Measurements from ENCODE around the gene CCT4.

The CCT4 gene

DNA sequence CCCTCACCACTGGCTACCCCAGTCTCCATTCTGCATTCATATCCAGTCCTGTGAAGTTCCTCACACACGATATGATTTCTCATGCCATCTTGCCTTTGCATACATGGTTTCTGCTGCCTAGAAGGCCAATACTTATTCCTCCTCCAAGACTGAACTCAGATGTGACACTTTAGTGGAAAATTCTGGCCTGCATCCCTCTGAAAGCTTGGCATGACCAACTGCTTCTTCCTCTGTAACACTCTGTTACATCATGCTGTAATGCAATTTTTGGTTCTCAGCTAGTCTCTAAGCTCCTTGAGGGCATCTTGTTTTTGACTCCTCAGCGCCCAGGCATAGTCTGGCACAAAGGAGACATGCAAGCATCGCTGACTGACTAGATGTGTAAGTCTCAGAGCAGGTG is 47.2 kb downstream of the CCT4 start:
- TF ChIP-seq CTCF (IDR thresholded peaks at IDR 0.05), result no peak

DNA sequence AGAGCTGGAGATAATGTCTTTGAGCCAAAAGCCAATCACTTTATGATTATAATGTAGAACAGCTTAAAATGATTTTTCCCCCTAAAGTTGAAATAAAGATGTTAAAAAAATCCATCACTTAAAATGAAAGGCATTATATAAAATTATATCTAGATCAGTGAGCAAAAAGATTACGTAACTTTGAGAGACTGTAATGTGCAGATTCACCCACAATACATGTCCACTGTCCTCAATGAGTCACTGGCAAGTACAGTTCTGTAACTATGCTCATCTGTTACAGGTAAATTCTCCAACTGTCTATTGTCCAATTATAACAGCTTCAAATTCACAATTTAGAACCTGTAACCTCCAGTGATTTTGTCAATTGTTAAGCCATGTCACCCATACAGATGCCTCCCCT is 53.6 kb downstream of the CCT4 start:
- TF ChIP-seq CTCF (IDR thresholded peaks at IDR 0.05), result no peak

DNA sequence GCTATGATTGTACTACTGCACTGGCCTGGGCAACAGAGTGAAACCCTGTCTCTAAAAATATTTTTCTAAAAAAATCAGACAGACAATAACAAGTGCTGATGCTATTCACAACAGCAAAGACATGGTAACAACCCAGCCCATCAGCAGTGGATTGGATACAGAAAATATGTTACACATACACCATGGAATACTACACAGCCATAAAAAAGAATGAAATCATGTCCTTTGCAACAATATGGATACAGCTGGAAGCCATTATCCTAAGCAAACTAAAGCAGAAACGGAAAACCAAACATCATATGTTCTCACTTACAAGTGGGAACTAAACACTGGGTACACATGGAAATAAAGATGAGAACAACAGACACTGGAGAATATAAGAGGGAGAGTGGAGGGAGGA is 54.5 kb downstream of the CCT4 start:
- no peak for TF ChIP-seq CTCF (IDR thresholded peaks at IDR 0.05)

DNA sequence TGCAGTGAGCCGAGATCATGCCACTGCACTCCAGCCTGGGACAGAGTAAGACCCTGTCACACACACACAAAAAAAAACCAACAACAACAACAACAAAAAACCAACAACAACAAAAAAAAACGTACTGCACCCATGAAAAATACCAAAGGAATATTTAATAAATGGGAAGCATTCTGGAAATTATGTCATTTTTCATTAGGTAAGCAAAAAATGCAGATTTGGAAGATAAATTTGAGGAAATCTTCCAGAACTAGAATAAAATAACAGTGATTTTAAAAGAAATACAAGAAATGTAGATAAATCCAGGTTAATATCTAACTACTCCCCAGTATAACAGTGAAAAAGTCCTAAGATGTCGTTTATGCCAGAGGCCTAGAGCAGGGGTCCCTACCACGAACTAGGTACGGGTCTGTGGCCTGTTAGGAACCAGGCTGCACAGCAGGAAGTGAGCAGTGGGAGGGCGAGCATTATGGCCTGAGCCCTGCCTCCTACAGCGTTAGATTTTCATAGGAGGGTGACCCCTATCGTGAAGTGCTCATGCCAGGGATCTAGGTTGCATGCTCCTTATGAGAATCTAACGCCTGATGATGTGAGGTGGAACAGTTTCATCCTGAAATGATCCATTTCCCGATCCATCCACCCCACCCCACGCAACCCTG is 56.1 kb downstream of the CCT4 start:
- TF ChIP-seq CTCF (IDR thresholded peaks at IDR 0.05), result no peak

DNA sequence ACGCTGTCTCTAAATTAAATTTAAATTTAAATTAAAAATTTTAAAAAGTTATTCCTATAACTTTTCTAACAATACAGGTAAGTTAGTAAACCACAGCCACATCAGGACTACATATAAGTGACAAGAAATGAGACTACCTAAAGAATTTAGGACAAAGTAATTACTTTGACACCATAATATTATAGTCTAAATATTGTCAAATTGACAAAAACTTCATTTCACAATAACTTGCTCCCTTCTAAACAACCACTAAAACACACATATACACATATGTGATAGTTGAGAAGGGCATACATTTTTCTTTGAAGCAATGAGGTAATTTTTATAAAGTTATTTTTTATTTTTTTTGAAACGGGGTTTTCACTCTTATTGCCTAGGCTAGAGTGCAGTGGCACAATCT is 66.2 kb downstream of the CCT4 start:
- TF ChIP-seq CTCF (IDR thresholded peaks at IDR 0.05), result no peak
